PFSK-1 (cell line): ENCODE data around the gene GSTM2.

Source experiments
- TAF1 ChIP-seq: IDR thresholded peaks from 2 replicates; pipeline ENCODE4 v1.6.1; 2012; ENCODE audit warnings: low read length, control low read depth, borderline replicate concordance; ENCODE audit not compliant: insufficient read depth
- TF ChIP-seq, protein P1 (sequence below), 2 experiments: IDR thresholded peaks; 2 replicates each; pipeline versions ENCODE4 v1.6.1 to v1.8.0; 2011 to 2012; ENCODE audit warnings: low read depth in 2 of 2, low read length in 2 of 2, control low read depth in 1 of 2, inconsistent platforms in 1 of 2, mild to moderate bottlenecking in 1 of 2, moderate library complexity in 1 of 2; ENCODE audit not compliant: insufficient read depth in 1 of 2

DNA sequence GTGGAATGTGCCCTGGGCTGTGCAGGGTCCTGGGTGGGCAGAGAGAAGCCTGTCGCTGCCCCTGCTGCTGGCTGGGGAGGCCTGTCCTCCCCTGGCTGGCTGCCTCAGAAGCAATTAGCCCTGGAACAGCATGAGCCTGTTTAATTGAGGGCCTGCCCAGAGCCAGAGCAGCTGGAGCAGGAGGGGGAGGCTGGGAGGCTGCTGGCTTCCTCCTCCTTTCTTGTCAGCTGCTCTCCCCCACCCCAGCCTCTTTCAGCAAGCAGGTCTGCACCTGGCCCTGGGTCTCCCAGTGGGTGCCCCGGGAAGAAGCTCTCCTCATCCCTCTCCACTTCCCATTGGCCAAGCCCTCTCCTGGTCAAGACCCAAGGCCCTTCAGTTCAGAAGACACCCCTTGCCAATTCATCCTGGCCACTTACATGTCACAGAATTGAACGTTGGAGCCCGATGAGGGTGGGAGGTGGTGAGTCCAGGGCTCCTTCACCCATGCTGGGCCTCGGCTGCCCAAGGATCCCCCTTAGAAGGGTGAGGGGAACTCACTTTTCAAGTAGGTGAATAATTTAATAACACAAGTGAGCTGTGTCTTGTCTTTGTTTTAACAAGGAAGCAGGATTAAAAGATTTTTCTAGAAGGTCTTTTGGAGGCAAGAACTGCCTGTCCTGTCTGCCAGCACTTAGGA lies 35.0 kb upstream of the GSTM2 start:
- TF ChIP-seq, protein P1, sequence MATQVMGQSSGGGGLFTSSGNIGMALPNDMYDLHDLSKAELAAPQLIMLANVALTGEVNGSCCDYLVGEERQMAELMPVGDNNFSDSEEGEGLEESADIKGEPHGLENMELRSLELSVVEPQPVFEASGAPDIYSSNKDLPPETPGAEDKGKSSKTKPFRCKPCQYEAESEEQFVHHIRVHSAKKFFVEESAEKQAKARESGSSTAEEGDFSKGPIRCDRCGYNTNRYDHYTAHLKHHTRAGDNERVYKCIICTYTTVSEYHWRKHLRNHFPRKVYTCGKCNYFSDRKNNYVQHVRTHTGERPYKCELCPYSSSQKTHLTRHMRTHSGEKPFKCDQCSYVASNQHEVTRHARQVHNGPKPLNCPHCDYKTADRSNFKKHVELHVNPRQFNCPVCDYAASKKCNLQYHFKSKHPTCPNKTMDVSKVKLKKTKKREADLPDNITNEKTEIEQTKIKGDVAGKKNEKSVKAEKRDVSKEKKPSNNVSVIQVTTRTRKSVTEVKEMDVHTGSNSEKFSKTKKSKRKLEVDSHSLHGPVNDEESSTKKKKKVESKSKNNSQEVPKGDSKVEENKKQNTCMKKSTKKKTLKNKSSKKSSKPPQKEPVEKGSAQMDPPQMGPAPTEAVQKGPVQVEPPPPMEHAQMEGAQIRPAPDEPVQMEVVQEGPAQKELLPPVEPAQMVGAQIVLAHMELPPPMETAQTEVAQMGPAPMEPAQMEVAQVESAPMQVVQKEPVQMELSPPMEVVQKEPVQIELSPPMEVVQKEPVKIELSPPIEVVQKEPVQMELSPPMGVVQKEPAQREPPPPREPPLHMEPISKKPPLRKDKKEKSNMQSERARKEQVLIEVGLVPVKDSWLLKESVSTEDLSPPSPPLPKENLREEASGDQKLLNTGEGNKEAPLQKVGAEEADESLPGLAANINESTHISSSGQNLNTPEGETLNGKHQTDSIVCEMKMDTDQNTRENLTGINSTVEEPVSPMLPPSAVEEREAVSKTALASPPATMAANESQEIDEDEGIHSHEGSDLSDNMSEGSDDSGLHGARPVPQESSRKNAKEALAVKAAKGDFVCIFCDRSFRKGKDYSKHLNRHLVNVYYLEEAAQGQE (IDR thresholded peaks at IDR 0.05; ENCODE audit: insufficient read depth in 1 of 2, low read depth in 2 of 2, low read length in 2 of 2), result no peak
- TF ChIP-seq TAF1, result no peak
